Right cardiac atrium (tissue), 5 donors: ENCODE measurements around the gene PSMG1. TPM values are rescaled to one million over a fixed set of nuclear protein-coding genes. Genes with fewer than 3 reads are reported as not detected.
"Not testable (repeated sequence)": the region's sequence is repeated elsewhere in the genome, so short reads cannot be mapped to it uniquely, and the experiment has no call there.

ENCODE experiments used
- ATAC-seq, 2 donors: fragments of 200-7000 bp; cut with Tn5 transposase; one replicate each; pipeline versions ENCODE4 v1.8.0 to v1.9.1; 2020; ENCODE audit warnings: moderate library complexity in 2 of 2, mild to moderate bottlenecking in 1 of 2
- DNase-seq, 3 donors: peaks; one replicate each; pipeline ENCODE4 v3.0.0-alpha.2; 2020
- H3K27ac ChIP-seq: one replicate; pipeline ENCODE4 v1.5.1; 2013; ENCODE audit warnings: mild to moderate bottlenecking, low read length, control low read depth, moderate library complexity
- H3K27me3 ChIP-seq: one replicate; pipeline ENCODE4 v1.6.1; 2013; ENCODE audit not compliant: control insufficient read depth, insufficient read depth
- H3K4me1 ChIP-seq: one replicate; pipeline ENCODE4 v1.6.1; 2013; ENCODE audit warnings: low read length; ENCODE audit not compliant: control insufficient read depth, insufficient read depth
- H3K4me3 ChIP-seq: one replicate; pipeline ENCODE4 v1.5.1; 2013; ENCODE audit warnings: low read length, control low read depth
- H3K9me3 ChIP-seq: one replicate; pipeline ENCODE4 v1.6.1; 2013; ENCODE audit warnings: low read length; ENCODE audit not compliant: control insufficient read depth
- WGBS: extraction: QIAGEN DNeasy Blood & Tissue Kit; methylation state at CpG from one replicate; pipeline ENCODE4 v1.1.7; 2013; 5-methylcytosine and 5-hydroxymethylcytosine counted together
- intact Hi-C, 4 donors: fragments of 100-400 bp; cut with DNase I; formaldehyde crosslinking; loops; one replicate each; pipeline versions ENCODE4 v1.11.0 to v1.14.0; 2022 to 2023
- polyA plus RNA-seq: library from polyadenylated mRNA; stranded (reverse); fragments of 200-250 nt; gene quantifications from one replicate; pipeline ENCODE4 v1.2.3, GENCODE V29; 2013
- total RNA-seq, 4 donors: library from RNA; stranded (reverse); fragmentation: NEBNext Ultra II Directional; extraction: Animal tissue kit (Norgen Biotek cat#: 25700); gene quantifications; one replicate each; pipeline ENCODE4 v1.2.1, GENCODE V29; 2021
- donor health status: healthy with polysubstance abuse.
- donor health status: DM: no; HTN: yes; CAD: no.
- donor health status: DM: no; HTN: no; CAD: no.
- donor health status: DM: no; HTN: yes; CAD: no; lungs with severe emphysema.
- donor health status: DM: yes; HTN: yes; CAD: no.

Gene PSMG1
- total and polyA plus RNA-seq, 5 donors = 19.8 to 28.9 (median 23.9) TPM

GRCh38 chr21:39136138-39136537 is 47.1 kb downstream of the PSMG1 start:
- DNase-seq, H3K27me3 ChIP-seq, H3K27ac ChIP-seq, H3K4me1 ChIP-seq, H3K4me3 ChIP-seq, H3K9me3 ChIP-seq: not testable (repeated sequence)
- 69% methylated on average over 8 of the region's 8 CpGs for WGBS
- ATAC-seq = peak in 1 of 2 donors; percentile 55
- intact Hi-C loops = loop anchor here (5.0 to 10.0 kb wide), 3 partner anchors 404 to 631 kb away; no protein-coding TSS in a partner anchor

GRCh38 chr21:39134288-39134810 is 48.9 kb downstream of the PSMG1 start:
- intact Hi-C loops = loop anchor here in 1 of 4 donors (10.0 kb wide), 1 partner anchor 630 kb away; no protein-coding TSS in a partner anchor
- peaks cover 2% of the 10 kb centered on the region for H3K9me3 ChIP-seq
- ATAC-seq (no peak), DNase-seq (no peak)
- H3K4me1 ChIP-seq = no peaks in the 10 kb centered on the region
- no peak overlapping the region for H3K27ac ChIP-seq
- 91% methylated on average over 15 of the region's 15 CpGs for WGBS
- H3K27me3 ChIP-seq = no peaks in the 10 kb centered on the region
- no peak overlapping the region for H3K4me3 ChIP-seq

- 75% methylated on average over 3 of the region's 3 CpGs for WGBS
Observed at GRCh38 chr21:39132248-39132647, 51.0 kb downstream of the PSMG1 start.

GRCh38 chr21:39131791-39132190 is 51.5 kb downstream of the PSMG1 start:
- WGBS = 70% methylated on average over 1 of the region's 1 CpG
- intact Hi-C loops = loop anchor here in 1 of 4 donors (10.0 kb wide), 1 partner anchor 627 kb away; no protein-coding TSS in a partner anchor

More at GRCh38 chr21:39132248-39132647, 51.0 kb downstream of the PSMG1 start:
- ATAC-seq (no peak), DNase-seq (no peak)
- no peaks in the 10 kb centered on the region for H3K4me1 ChIP-seq
- H3K27me3 ChIP-seq = no peaks in the 10 kb centered on the region
- intact Hi-C loops = loop anchor here in 1 of 4 donors (10.0 kb wide), 1 partner anchor 627 kb away; no protein-coding TSS in a partner anchor
- H3K4me3 ChIP-seq = no peak overlapping the region
- H3K9me3 ChIP-seq = peaks cover 2% of the 10 kb centered on the region
- H3K27ac ChIP-seq = no peak overlapping the region

GRCh38 chr21:39127506-39127905 is 55.7 kb downstream of the PSMG1 start:
- H3K4me1 ChIP-seq = no peaks in the 10 kb centered on the region
- intact Hi-C loops = loop anchor here (2.0 to 10.0 kb wide), 5 partner anchors 103 to 327 kb away; partner anchors contain the start of gene ETS2 (in 2 of the 4)
- ATAC-seq = no peak
- H3K27ac ChIP-seq = no peak overlapping the region
- H3K9me3 ChIP-seq = peaks cover 2% of the 10 kb centered on the region
- 64% methylated on average over 8 of the region's 8 CpGs for WGBS
- DNase-seq = no peak
- no peak overlapping the region for H3K4me3 ChIP-seq
- no peaks in the 10 kb centered on the region for H3K27me3 ChIP-seq

More at GRCh38 chr21:39131791-39132190, 51.5 kb downstream of the PSMG1 start:
- Histone ChIP-seq H3K27ac (no peak overlapping the region), H3K4me1 (no peaks in the 10 kb centered on the region), H3K9me3 (peaks cover 2% of the 10 kb centered on the region), H3K4me3 (no peak overlapping the region), H3K27me3 (no peaks in the 10 kb centered on the region)
- no peak for DNase-seq
- no peak for ATAC-seq

GRCh38 chr21:39126486-39126806 is 56.8 kb downstream of the PSMG1 start:
- intact Hi-C loops = loop anchor here (2.0 to 10.0 kb wide), 5 partner anchors 102 to 326 kb away; partner anchors contain the start of gene ETS2 (in 2 of the 4)
- peaks cover 2% of the 10 kb centered on the region for H3K9me3 ChIP-seq
- no peaks in the 10 kb centered on the region for H3K27me3 ChIP-seq
- H3K4me3 ChIP-seq = no peak overlapping the region
- no peaks in the 10 kb centered on the region for H3K4me1 ChIP-seq
- ATAC-seq (no peak), DNase-seq (no peak)
- no peak overlapping the region for H3K27ac ChIP-seq
- WGBS = 71% methylated on average over 4 of the region's 4 CpGs

GRCh38 chr21:39125752-39126485 is 57.3 kb downstream of the PSMG1 start:
- intact Hi-C loops = loop anchor here (2.0 to 10.0 kb wide), 5 partner anchors 101 to 325 kb away; partner anchors contain the start of gene ETS2 (in 2 of the 4)
- DNase-seq (no peak), ATAC-seq (peak; percentile 94)
- no peak overlapping the region for H3K4me3 ChIP-seq
- H3K27ac ChIP-seq = no peak overlapping the region
- WGBS = 18% methylated on average over 7 of the region's 7 CpGs
- H3K27me3 ChIP-seq = no peaks in the 10 kb centered on the region
- H3K4me1 ChIP-seq = no peaks in the 10 kb centered on the region
- no peaks in the 10 kb centered on the region for H3K9me3 ChIP-seq

Other genes with a start within 250 kb of the PSMG1 start
- gene BRWD1, start 130.2 kb upstream of the PSMG1 start, total RNA-seq = 10 to 100 TPM; 31.0 to 36.9 (median 32.7) TPM
- 13.4 TPM for gene BRWD1, start 130.2 kb upstream of the PSMG1 start, polyA plus RNA-seq
- 10 to 100 TPM; 66.5 to 84.6 (median 80.8) TPM for gene HMGN1, start 165.6 kb upstream of the PSMG1 start, total RNA-seq
- gene HMGN1, start 165.6 kb upstream of the PSMG1 start, polyA plus RNA-seq = 50.7 TPM